ENCODE results near the gene SCGB2A2.
A peak's percentile ranks its signal among the peaks of the same experiment; 100 is the strongest.

SCGB2A2 gene

GRCh38 chr11:62269654-62270278, at the start of gene SCGB2A2:
TSS of gene SCGB2A2 (plus strand) at chr11:62270158. CDS start at chr11:62270217, 59 bp downstream.
- ATAC-seq (replicated peaks) (no peak), DNase-seq (no peak)
- Mint-ChIP-seq H3K4me1 (no peaks in the 10 kb centered on the region), H3K36me3 (no peaks in the 10 kb centered on the region), H3K27me3 (peaks cover 24 to 29% of the 10 kb centered on the region in 2 donors), H3K4me3 (no peak within 1 kb of the TSS), H3K27ac (no peak within 1 kb of the TSS), H3K9me3 (no peaks in the 10 kb centered on the region)

- DNase-seq (no peak), ATAC-seq (replicated peaks) (no peak)
- peaks cover 3 to 5% of the 10 kb centered on the region in 2 donors for H3K36me3 Mint-ChIP-seq
- peaks cover 3 to 29% of the 10 kb centered on the region in 2 donors for H3K27me3 Mint-ChIP-seq
- no peak overlapping the region for H3K27ac Mint-ChIP-seq
- peaks cover 26 to 32% of the 10 kb centered on the region in 2 donors for H3K9me3 Mint-ChIP-seq
- no peaks in the 10 kb centered on the region for H3K4me1 Mint-ChIP-seq
- H3K4me3 Mint-ChIP-seq, result no peak overlapping the region
These were observed 48.5 kb upstream of the SCGB2A2 start for GRCh38 chr11:62221498-62221897.

DNA sequence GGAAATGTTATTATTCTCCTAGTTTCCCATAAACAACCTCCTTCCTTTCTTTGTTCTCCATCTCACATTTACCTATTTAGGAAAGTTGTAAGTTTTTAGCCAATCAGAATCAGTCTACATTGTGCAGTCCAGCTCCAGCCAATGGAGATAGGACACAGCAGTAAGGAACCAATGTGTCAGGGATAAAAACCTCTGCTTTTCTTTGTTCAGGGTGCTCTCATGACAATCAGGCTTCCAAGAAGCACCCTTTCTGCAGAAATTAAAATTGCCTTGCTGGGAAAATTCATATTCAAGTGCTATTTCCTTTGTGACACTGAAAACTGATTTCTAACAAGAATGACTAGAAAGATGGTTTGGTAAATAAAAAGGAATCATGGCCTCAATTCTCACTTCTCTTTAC, 46.9 kb upstream of the SCGB2A2 start:
- H3K9me3 Mint-ChIP-seq, result peaks cover 26 to 32% of the 10 kb centered on the region in 2 donors
- H3K4me1 Mint-ChIP-seq, result no peaks in the 10 kb centered on the region
- H3K27ac Mint-ChIP-seq, result no peak overlapping the region
- H3K36me3 Mint-ChIP-seq, result peaks cover 3 to 5% of the 10 kb centered on the region in 2 donors
- no peak overlapping the region for H3K4me3 Mint-ChIP-seq
- no peak for DNase-seq
- no peak for ATAC-seq (replicated peaks)
- H3K27me3 Mint-ChIP-seq, result peaks cover 0 to 14% of the 10 kb centered on the region in 2 donors

- Mint-ChIP-seq H3K9me3 (no peaks in the 10 kb centered on the region), H3K4me1 (no peaks in the 10 kb centered on the region)
- no peak for DNase-seq
These were observed 36.2 kb upstream of the SCGB2A2 start for GRCh38 chr11:62233730-62234129.

GRCh38 chr11:62236187-62236586, 33.8 kb upstream of the SCGB2A2 start:
- DNase-seq (no peak), ATAC-seq (replicated peaks) (no peak)
- H3K9me3 Mint-ChIP-seq, result no peaks in the 10 kb centered on the region
- no peak overlapping the region for H3K27ac Mint-ChIP-seq
- peaks cover 30 to 44% of the 10 kb centered on the region in 2 donors for H3K27me3 Mint-ChIP-seq
- H3K36me3 Mint-ChIP-seq, result no peaks in the 10 kb centered on the region
- no peak overlapping the region for H3K4me3 Mint-ChIP-seq
- no peaks in the 10 kb centered on the region for H3K4me1 Mint-ChIP-seq

More at GRCh38 chr11:62233730-62234129, 36.2 kb upstream of the SCGB2A2 start:
- Mint-ChIP-seq H3K27ac (no peak overlapping the region), H3K36me3 (no peaks in the 10 kb centered on the region), H3K27me3 (peaks cover 30 to 48% of the 10 kb centered on the region in 2 donors), H3K4me3 (no peak overlapping the region)
- no peak for ATAC-seq (replicated peaks)

DNA sequence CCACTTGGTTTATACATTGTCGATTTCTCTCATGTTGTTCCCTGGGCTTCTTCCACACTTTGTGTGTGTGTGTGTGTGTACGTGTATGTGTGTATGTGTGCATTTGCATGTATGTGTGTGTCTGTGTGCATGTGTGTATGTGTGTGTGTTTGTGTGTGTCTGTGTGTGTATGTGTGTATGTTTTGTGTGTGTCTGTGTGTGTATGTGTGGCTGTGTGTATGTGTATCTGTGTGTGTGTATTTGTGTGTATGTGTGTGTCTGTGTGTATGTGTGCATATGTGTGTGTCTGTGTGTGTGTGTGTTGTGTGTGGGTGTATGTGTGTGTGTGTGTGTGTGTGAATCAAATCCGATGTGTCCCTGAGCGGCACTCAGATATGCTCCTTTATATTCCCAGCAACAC, 32.5 kb upstream of the SCGB2A2 start:
- H3K27me3 Mint-ChIP-seq, result peaks cover 25 to 41% of the 10 kb centered on the region in 2 donors
- DNase-seq (no peak), ATAC-seq (replicated peaks) (no peak)
- H3K4me3 Mint-ChIP-seq, result no peak overlapping the region
- H3K36me3 Mint-ChIP-seq, result no peaks in the 10 kb centered on the region
- H3K4me1 Mint-ChIP-seq, result no peaks in the 10 kb centered on the region
- H3K9me3 Mint-ChIP-seq, result no peaks in the 10 kb centered on the region
- no peak overlapping the region for H3K27ac Mint-ChIP-seq

DNA sequence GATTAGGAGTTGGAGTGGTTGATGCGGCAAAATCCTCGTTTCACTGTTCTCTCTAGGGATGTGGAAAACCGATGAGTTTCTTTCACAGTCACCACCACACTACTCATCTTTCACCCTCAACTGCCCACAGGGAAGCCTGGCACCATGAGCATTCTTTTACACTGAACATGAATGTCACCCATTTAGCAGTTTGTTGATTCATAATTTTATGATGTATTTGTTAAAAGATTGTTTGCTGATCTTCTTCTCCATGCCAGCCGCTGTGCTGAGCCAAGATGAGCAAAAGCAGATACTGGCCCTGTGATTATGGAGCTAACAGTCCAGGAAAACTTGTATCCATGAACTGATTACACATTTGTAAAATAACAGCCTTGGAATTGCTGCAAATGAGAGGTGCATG, 31.8 kb upstream of the SCGB2A2 start:
- DNase-seq (no peak), ATAC-seq (replicated peaks) (no peak)
- Mint-ChIP-seq H3K27ac (no peak overlapping the region), H3K36me3 (no peaks in the 10 kb centered on the region), H3K4me1 (no peaks in the 10 kb centered on the region), H3K9me3 (no peaks in the 10 kb centered on the region), H3K4me3 (no peak overlapping the region), H3K27me3 (peaks cover 21 to 41% of the 10 kb centered on the region in 2 donors)

- no peak for DNase-seq
- Mint-ChIP-seq H3K9me3 (no peaks in the 10 kb centered on the region), H3K4me1 (no peaks in the 10 kb centered on the region), H3K27ac (no peak overlapping the region), H3K27me3 (peaks cover 29 to 50% of the 10 kb centered on the region in 2 donors), H3K4me3 (no peak overlapping the region), H3K36me3 (no peaks in the 10 kb centered on the region)
- ATAC-seq (replicated peaks), result no peak
These were observed 28.9 kb upstream of the SCGB2A2 start for GRCh38 chr11:62241095-62241494.

GRCh38 chr11:62242021-62242420, 27.9 kb upstream of the SCGB2A2 start, which contains the start of gene SCGB1D2:
TSS of gene SCGB1D2 (plus strand) at chr11:62242239. CDS start at chr11:62242308, 69 bp downstream.
- Mint-ChIP-seq H3K4me1 (no peaks in the 10 kb centered on the region), H3K9me3 (no peaks in the 10 kb centered on the region), H3K36me3 (no peaks in the 10 kb centered on the region), H3K4me3 (no peak within 1 kb of the TSS), H3K27ac (no peak within 1 kb of the TSS), H3K27me3 (peaks cover 36 to 50% of the 10 kb centered on the region in 2 donors)
- DNase-seq, result no peak
- ATAC-seq (replicated peaks), result no peak

DNA sequence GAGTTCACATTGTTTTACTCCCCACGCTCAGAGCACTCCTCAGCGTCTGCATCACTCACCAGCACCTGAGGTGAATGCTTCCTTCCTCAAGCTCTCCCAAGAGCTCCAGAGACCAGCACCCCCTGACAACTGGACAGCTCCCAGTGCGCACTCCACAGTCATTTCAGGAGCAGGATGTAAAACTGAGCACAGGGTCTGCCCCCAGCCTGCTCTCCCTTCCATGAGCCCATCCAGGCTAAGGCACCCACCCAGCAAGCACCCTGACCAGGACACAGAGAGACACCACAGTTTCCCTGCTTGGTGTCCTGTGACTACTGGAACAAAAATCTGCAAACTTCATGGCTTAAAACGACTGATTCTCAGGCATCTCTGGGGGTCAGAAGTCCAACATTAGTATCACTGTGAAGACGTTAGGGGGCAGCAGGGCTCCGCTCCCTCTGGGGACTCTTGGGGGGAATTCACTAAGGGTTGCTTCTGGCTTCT, 24.6 kb upstream of the SCGB2A2 start:
- H3K4me1 Mint-ChIP-seq, result no peaks in the 10 kb centered on the region
- no peak for DNase-seq
- ATAC-seq (replicated peaks), result peak; percentile 31 to 48
- peaks cover 36 to 52% of the 10 kb centered on the region in 2 donors for H3K27me3 Mint-ChIP-seq
- H3K27ac Mint-ChIP-seq, result no peak overlapping the region
- peaks cover 1 to 6% of the 10 kb centered on the region in 2 donors for H3K36me3 Mint-ChIP-seq
- no peak overlapping the region for H3K4me3 Mint-ChIP-seq
- H3K9me3 Mint-ChIP-seq, result peaks cover 8 to 11% of the 10 kb centered on the region in 2 donors

DNA sequence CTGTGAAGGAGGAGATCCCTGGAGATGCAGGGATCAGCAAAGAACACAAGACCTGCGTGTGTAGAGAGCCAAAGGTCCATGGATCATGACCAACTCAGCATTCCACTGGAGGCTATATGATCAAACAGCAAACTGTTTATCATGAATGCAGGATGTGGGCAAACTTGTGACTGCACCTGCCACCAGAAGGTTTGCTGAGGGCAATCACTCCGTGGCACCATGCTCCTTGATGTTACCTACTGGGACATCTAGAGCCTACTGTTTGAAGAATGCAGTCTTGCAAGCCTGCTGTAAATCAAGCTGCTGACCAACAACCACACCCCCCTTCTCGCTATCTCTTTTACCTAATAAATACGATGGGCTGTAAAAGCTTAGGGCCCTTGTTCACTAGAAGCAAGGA, 18.3 kb upstream of the SCGB2A2 start:
- Mint-ChIP-seq H3K36me3 (peaks cover 2 to 15% of the 10 kb centered on the region in 2 donors), H3K4me1 (no peaks in the 10 kb centered on the region), H3K27me3 (peaks cover 27 to 32% of the 10 kb centered on the region in 2 donors), H3K4me3 (no peak overlapping the region), H3K27ac (no peak overlapping the region), H3K9me3 (peaks cover 28 to 34% of the 10 kb centered on the region in 2 donors)
- ATAC-seq (replicated peaks) (no peak), DNase-seq (no peak)

DNA sequence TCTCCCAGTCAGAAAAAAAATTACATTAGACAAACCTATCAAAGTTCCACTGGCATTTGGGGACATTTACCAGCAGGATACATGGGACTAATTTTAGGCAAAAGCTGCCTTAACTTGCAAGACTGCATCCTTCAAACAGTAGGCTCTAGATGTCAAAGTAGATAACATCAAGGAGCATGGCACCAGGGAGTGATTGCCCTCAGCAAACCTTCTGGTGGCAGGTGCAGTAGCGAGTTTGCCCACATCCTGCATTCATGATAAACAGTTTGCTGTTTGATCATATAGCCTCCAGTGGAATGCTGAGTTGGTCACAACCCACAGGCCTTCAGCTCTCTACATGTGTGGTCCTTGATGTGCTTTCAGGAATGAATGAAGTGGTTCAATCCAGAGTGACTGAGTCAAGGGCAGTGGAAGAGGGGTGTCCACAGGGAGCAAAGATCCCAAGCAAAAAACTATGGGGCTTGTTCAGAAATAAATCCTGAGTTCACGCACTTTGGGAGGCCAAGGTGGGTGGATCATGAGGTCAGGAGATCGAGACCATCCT, 15.9 kb upstream of the SCGB2A2 start:
- Mint-ChIP-seq H3K4me1 (no peaks in the 10 kb centered on the region), H3K4me3 (no peak overlapping the region), H3K36me3 (peaks cover 2 to 15% of the 10 kb centered on the region in 2 donors), H3K27me3 (peaks cover 33 to 37% of the 10 kb centered on the region in 2 donors), H3K27ac (no peak overlapping the region), H3K9me3 (peaks cover 28 to 34% of the 10 kb centered on the region in 2 donors)
- ATAC-seq (replicated peaks) (no peak), DNase-seq (no peak)

- Mint-ChIP-seq H3K27ac (no peak overlapping the region), H3K4me1 (no peaks in the 10 kb centered on the region), H3K4me3 (no peak overlapping the region), H3K27me3 (peaks cover 32 to 35% of the 10 kb centered on the region in 2 donors), H3K9me3 (peaks cover 8 to 18% of the 10 kb centered on the region in 2 donors), H3K36me3 (peaks cover 0 to 3% of the 10 kb centered on the region in 2 donors)
- DNase-seq, result no peak
- no peak for ATAC-seq (replicated peaks)
These were observed 13.7 kb upstream of the SCGB2A2 start for GRCh38 chr11:62256281-62256680.

DNA sequence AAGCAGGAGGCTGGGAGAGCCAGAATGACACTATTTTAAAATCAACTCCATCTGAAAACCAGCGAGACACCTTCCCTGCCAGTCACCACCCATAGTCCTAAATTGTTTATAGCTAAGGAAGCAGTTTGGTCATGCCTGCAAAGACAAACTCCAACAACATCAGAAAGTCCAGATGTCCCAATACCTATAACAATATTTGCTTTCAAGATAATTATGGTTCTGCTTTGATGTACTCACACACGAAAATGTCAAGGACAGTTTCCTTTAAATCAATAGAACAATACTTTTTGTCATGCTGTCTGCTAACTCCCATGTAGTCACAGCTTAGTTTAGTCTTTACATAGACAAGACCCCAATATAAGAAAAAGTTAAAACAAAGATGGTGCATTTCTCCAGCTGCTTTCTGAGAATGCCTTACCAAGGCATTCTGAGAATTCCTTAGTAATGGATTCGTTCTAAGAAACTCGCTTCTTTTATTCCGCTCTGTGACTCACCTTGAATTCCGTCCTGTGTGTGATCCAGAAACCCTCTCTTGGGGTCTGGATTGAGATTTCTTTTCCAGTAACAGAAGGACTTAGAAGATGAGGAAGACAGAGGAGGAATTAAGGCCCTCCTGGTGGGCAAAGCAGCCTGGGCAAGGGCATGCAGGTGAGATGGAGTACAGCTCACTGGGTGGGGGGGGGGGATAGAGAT, 9.6 kb upstream of the SCGB2A2 start:
- Mint-ChIP-seq H3K27me3 (peaks cover 35 to 42% of the 10 kb centered on the region in 2 donors), H3K4me3 (no peak overlapping the region), H3K4me1 (no peaks in the 10 kb centered on the region), H3K9me3 (peaks cover 0 to 4% of the 10 kb centered on the region in 2 donors), H3K27ac (no peak overlapping the region), H3K36me3 (no peaks in the 10 kb centered on the region)
- DNase-seq (no peak), ATAC-seq (replicated peaks) (no peak)

All from stimulated activated naive B cell treated with anti-CD40 and anti-IgM and Interleukin-4, amounts not matched to agents 10 μg/mL and 1 μg/mL and 100 μg/mL, for 72 hours (primary cell).